HG03064 (cell line): Measurements from ENCODE around the gene SPEM2.

Experiments
- ATAC-seq: cut with Tn5 transposase; IDR thresholded peaks from one replicate; pipeline ENCODE4 v1.9.1; 2021; ENCODE audit warnings: low read depth; ENCODE audit not compliant: unreplicated experiment

Gene SPEM2

DNA sequence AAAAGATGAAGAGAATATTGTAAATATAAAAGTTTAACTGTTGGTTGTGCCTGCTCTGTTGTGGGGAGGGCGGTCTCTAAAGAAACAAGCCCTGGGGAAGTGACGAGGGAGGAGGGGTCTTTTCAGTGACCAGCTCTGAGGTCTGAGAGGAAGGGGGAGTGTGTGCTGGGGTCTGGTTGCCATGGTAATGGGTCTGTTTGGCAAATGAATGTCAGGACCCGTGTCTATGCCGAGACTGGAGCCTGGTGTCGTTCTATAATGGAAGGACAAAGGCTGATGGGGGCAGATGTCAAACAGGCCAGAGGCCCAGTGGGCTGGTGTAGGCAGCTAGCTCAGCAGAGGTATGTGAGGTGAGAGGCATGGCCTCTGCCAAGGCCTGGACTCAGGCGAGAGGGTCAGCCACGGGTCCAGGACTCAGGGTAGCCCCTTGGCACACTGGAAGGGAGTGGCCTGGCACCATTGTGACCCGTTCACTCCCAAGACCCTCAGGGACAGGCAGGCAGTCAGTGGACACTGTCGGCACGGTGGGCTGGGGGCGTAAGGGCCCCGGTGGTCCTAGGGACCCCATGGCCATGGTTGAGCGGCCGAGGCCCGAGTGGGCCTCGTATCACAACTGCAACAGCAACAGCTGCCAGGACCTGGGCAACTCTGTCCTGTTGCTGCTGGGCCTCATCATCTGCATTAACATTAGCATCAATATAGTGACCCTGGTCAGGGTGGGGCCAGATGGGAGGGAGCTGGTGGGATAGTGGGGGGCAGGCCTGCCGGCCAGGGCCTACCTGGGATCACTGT, 5.4 kb upstream of the SPEM2 start, which contains the start of gene SPEM1:
SPEM1 (plus strand) TSS at position 506 of the 792 bp plus-strand sequence; CDS start at position 567, 61 bp downstream.
- ATAC-seq = no peak

DNA sequence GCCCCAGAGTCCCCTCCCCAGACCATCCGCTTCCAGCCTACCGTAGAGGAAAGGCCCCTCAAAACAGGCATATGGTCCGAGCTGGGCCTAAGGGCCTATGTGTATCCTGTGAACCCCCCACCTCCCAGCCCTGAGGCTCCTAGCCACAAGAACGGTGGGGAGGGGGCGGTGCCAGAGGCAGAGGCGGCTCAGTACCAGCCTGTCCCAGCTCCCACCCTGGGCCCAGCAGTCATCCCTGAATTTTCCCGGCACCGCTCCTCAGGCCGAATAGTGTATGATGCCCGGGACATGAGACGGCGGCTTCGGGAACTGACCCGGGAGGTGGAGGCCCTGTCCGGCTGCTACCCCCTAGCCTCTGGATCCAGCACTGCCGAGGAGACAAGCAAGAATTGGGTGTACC, 4.2 kb upstream of the SPEM2 start:
- ATAC-seq = no peak

DNA sequence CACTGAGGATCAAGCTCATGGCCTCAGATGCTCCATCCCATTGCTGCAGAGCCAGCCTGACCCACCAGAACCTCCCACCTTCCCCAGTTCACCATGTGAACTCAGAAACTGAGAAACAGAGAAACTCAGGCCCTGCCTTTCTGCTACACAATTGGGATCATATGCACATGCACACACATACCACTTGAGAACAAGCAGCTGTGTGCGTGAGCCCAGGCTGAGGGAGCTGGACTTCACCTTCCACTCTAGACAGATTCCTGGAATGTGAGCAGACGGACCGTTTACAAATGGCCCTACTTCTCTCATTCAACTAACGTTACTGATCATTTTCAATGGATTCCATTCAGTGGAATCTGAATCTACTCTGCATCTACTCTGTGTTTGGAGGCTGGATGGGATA, 1.7 kb upstream of the SPEM2 start:
- no peak for ATAC-seq

DNA sequence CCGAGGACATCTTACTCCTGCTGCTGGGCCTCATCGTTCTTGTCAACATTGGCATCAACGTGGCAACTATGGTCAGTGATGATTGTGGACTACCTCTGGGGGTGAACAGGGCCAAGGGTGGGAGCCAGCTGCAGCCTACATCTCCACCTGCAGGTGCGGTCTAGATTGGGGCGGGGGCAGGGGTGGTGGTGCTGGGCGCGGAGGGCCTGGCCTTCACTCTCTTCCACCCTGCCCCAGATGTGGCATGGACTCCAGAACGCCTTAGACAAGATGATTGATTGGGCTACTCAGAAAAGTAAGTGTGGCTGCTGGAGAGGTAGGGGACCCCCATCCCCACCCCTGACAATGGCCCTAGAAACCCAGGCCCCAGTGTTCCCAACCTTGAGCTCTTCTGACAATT, 340 bp downstream of the SPEM2 start:
- ATAC-seq = no peak

DNA sequence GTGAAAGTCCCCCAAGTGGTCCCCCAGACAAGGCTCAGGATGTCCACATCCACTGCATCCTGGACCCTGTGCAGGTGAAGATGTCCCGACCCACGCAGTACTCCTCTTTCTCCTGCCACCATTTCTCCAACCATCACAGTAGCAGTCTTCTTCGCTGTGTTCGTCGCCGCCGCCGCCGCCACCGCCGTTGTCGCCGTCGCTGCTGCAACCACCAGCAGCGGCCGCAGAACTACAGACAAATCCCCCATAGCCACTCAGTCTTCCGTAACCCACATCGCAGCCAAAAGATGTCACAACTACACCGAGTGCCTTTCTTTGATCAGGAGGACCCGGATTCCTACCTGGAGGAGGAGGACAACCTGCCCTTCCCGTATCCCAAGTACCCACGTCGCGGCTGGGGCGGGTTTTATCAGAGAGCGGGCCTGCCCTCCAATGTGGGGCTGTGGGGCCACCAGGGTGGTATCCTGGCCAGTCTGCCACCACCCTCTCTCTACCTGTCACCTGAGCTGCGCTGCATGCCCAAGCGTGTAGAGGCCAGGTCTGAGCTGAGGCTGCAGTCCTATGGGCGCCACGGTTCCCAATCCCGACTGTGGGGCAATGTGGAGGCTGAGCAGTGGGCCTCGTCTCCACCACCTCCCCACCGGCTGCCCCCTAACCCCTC, 917 bp downstream of the SPEM2 start:
- ATAC-seq = no peak

DNA sequence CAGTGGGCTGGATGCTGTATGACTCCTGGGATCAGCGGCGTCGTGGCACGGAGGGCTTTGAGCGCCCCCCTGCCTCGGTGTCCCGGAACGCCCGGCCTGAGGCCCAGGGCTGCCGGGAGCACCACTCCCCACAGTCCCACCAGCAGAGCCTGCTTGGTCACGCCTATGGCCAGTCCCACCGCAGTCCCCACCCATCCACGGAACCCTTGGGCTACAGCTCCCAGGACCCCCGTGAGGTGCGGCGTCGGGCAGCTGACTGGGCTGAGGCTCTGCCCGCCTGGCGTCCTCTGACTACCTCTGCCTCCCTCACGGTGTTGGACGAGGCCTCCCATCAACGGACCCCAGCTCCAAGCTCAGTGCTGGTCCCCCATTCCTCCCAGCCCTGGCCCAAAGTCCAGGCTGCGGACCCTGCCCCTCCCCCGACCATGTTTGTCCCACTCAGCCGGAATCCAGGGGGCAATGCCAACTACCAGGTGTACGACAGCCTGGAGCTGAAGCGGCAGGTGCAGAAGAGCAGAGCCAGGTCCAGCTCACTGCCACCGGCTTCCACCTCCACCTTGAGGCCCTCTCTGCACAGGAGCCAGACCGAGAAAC, 1.6 kb downstream of the SPEM2 start:
- ATAC-seq = no peak

DNA sequence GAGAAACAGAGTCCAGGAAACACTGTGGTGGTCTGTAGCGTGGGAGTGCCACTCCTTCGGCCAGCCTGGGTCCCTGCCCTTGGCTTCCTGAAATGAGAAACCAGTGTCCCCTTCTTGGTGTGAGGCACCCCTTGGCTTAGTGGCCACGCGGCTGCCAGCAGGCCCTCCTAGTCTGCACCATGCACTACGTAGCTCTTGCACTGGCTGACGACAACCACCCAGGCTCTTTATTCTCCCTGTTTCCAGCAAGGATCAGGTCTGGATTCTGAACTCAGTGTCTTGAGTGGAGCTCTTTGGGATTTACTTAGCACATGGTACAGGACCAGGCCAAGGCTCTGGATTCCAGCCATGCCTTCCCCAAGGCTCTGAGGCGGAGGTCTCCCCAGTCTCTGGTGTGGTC, 2.1 kb downstream of the SPEM2 start:
- no peak for ATAC-seq

DNA sequence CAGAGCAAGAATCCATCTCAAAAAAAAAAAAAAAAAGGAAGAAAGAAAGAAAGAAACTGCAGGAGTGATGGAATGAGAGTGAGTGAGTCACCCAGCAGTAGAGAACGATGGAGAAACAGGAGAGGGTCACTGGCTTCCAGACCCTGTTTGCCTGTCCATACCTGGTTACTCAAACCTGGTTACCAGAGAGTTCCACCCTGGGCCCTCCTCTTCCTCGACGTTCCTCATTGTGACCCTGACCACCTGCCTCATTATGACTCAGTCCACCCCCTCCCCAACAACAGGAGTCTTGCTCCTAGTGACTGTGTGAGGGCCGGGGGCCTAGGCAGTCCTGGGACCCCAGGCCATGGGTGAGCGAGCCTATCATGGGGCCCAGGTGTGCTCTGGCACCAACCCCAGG, 3.1 kb downstream of the SPEM2 start, which contains the start of gene SPEM3:
SPEM3 (plus strand) TSS at position 301 of the 400 bp plus-strand sequence; CDS start at position 347, 46 bp downstream.
- no peak for ATAC-seq

DNA sequence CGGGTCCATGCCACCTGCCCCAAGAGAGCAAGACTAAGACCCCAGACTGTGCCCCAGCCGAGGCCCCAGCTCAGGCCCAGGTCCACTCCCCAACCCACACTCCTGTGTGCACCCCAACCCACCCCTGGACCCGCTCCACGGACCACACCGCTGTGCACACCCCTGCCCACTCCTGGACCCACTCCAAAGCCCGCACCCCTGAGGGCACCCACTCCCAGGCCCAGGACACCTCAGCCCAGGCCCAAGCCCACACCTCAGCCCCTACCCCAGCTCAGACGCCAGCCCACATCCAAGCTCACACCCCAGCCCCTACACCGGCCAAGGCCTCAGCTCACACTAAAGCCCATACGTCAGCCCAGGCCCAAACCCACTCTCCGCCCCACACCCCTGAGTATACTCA, 4.3 kb downstream of the SPEM2 start:
- ATAC-seq = no peak

DNA sequence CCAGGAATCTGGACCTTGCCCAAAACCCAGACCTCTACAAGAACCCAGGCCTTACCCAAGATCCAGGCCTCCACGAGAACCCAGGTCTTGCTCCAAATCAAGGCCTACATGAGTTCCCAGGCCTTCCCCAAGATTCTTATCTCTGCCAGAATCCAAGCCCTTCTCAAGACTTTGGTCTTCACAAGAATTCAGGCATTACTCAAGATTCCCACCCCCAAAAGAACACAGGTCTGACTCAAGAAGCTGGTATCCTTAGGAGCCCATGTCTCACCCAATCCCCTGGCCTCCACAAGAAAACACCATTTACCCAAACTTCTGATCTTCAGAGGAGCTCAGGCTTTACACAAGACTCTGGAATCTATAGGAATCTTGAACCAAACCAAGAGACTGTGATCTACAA, 5.8 kb downstream of the SPEM2 start:
- ATAC-seq = no peak

DNA sequence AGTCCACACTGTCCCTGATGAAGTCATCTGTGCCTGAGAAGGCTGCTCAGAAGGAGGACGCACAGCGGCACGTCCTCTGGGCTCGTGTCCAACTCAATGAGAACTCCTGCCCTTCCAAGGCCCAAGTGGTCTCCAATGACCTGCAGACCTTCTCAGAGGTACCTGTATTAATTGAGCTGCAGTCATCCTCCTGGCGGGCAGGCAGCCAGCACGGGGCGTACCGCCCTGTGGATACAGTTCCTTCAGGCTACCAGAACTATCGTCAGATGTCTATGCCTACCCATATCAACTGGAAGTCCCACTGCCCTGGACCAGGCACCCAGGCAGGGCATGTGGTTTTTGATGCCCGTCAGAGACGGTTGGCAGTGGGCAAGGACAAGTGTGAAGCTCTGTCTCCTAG, 6.9 kb downstream of the SPEM2 start:
- no peak for ATAC-seq

DNA sequence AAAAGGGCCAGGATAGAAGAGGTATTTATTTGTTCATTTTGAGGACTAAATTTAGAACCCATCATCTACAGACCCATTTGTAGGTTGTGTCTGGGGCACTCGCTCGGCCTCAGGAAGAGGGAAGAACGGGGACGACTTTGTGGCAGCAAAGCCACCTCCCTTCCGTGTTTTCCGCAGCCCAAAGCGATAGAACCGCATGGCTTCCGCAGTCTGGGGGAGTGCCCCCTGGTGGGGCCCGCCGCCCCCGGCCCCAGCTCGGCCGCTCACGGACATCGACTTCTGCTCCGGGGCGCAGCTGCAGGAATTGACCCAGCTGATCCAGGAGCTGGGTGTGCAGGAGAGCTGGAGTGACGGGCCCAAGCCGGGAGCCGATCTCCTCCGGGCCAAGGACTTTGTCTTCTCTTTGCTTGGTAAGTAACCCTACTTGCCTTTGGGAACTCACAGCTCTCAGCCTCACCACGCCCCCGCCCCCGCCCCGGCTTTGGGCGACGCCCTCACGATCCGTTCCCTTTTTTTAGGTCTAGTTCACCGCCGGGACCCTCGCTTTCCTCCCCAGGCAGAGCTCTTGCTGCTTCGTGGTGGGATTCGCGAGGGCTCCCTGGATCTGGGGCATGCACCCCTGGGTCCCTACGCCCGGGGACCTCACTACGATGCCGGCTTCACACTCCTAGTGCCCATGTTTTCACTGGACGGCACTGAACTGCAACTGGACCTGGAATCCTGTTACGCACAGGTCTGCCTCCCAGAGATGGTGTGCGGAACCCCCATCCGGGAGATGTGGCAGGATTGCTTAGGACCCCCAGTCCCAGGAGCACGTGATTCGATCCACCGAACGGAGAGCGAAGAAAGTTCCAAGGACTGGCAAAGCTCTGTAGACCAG, 10.5 kb downstream of the SPEM2 start:
- ATAC-seq = peak; percentile 9

DNA sequence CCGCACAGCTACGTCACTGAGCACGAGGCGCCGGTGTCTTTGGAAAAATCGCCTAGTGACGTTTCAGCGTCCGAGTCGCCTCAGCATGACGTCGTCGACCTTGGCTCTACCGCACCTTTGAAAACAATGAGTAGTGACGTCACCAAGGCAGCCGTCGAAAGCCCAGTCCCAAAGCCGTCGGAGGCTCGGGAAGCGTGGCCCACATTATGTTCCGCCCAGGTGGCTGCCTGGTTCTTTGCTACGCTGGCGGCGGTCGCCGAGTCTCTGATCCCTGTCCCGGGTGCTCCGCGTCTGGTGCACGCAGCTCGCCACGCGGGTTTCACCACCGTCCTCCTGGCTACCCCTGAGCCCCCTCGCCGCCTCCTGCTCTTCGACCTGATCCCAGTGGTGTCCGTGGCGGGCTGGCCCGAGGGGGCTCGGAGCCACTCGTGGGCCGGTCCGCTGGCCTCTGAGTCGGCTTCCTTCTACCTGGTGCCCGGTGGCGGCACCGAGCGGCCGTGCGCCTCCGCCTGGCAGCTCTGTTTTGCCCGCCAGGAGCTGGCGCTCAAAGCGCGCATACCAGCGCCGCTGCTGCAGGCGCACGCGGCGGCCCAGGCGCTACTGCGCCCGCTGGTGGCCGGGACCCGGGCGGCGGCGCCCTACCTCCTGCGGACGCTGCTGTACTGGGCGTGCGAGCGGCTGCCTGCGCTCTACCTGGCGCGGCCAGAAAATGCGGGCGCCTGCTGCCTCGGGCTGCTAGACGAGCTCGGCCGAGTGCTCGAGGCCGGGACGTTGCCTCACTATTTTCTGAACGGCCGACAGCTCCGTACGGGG, 11.3 kb downstream of the SPEM2 start:
- ATAC-seq = no peak

DNA sequence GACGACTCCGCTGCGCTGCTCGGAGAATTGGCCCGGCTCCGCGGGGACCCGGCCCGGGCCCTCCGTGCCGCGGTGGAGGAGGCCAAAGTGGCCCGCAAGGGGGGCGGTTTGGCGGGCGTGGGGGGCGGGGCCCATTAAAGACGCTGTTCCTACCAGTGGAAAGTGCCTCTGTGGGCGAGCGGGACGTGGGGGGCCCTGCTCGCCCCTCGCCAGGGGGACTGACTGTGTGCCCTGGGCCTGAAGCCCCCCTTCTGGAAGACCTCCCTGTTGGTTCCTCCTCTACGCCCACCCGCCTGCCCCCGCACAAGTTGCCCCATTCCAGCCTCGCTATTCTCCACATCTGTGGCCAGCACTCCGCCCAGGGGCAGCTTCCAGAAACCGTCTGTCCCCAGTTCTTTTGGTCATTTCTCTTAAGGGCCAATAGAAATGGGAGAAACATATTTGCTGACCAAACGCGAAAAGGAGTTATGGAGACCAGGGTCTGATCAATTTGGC, 12.0 kb downstream of the SPEM2 start:
- no peak for ATAC-seq

DNA sequence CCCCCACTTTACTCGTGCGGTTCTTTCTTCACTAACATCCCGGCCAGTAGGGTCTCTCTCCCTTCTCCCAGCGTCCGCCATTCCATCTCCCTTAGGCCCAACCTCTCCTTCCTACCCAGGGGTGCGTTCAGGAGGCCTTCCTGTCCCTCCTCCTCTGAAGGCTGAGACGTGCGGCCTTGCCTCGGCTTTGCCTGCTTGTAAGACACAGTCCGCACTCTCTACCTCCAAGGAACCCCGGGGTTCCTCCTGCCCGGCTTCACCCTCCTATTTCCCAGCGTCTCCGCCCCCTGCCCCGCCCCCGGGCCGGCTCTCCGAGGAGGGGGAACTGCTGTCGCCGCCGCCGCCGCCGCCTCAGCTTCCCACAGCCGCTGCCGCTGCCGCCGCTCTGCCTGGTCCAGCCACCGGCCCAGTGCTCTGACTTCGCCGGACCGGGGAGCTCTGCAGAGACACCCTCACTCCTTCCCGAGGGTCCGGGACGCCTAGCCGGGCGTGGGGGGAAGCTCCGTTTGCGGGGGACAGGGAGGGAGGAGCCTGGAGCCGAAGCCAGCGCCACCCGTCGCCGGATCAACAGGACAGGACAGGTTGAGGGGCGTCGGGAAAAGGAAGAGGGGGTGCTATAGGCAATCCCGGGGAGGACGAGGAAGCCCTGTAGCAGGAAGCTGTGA, 12.7 kb downstream of the SPEM2 start:
- ATAC-seq = no peak

DNA sequence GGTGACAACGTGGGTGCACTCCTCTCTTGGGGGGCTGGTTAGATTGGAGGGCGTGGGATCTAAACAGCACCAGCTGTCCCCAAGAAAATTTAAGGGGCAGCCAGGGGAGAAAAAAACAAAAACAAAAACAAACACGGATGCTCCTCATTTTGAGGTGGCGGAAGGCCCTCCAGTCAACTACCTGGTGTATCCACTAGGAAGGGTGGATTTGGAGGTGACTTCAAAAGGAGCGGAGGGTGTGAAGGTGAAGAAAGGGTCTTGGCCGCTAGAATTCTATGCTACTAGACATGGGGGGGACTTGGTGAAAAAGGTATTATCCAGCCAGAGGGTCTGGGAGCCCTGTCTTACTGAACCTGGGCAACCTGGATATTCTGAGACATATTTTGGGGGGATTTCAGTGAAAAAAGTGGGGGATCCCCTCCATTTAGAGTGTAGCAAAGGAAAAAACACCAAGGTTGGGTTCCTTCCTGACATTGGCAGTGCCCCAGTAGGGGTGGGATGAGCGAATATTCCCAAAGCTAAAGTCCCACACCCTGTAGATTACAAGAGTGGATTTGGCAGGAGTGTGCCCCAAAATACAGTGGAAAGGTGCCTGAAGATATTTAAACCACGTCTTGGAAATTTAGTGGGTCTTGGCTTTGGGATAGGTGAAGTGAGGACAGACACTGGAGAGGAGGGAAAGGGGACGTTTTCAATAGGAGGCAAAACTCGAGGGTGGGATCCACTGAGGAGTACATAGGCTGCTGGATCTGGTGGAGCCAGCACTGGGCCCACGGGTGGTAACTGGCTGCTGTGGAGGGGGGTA, 13.4 kb downstream of the SPEM2 start:
- no peak for ATAC-seq

DNA sequence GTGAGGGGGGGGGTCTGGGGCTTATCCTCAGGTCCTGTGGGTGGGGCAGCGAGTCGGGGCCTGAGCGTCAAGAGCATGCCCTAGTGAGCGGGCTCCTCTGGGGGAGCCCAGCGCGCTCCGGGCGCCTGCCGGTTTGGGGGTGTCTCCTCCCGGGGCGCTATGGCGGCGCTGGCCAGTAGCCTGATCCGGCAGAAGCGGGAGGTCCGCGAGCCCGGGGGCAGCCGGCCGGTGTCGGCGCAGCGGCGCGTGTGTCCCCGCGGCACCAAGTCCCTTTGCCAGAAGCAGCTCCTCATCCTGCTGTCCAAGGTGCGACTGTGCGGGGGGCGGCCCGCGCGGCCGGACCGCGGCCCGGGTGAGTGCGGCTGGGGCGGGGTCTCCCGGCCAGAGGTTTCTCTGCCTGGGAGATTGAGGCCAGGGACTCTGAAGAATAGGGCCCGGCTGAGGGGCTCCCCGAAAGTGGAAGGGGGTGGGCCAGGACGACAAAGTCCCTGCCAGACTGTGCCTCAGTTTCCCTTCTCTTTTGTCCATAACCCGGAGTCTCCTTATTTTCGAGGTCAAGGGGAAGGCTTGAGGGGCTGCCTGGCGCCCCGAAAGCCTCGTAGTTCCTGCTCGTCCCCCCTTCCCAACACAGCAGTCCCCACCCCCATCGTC, 14.2 kb downstream of the SPEM2 start, which contains the start of gene FGF11:
FGF11 (plus strand) TSS at position 51 of the 651 bp plus-strand sequence; CDS start at position 160, 109 bp downstream.
- no peak for ATAC-seq
